HG03280 (cell line): ENCODE results near the gene AMMECR1.
"Not testable (repeated sequence)": the region's sequence is repeated elsewhere in the genome, so short reads cannot be mapped to it uniquely, and the experiment has no call there.

Experiments used
- ATAC-seq: cut with Tn5 transposase; IDR thresholded peaks from one replicate; pipeline ENCODE4 v1.9.1; 2021; ENCODE audit warnings: mild to moderate bottlenecking, moderate library complexity; ENCODE audit not compliant: unreplicated experiment

AMMECR1 gene

DNA sequence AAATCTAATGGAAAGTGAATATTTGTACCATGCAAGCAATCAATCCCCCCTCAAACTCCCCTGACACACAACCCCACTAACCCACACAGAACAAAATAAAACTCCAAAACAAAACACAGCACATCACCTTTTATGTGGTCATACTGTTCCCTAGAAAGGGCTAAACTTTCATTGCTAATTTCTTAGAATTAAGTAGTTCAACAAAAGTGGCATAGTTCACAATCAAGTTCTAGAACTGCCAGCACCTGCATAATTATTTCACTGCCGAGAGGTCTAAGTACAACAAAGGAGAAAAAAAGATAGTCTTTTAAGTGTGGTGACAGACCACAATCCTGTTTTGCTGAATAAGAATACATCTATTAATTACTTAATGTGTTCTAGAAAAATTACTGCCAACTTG is 58.8 kb downstream of the AMMECR1 start:
- ATAC-seq, result no peak

GRCh38 chrX:110258552-110258951 is 59.3 kb downstream of the AMMECR1 start:
- no peak for ATAC-seq

- ATAC-seq, result no peak
These were observed 60.0 kb downstream of the AMMECR1 start for GRCh38 chrX:110257889-110258288.

GRCh38 chrX:110252711-110253110 is 65.2 kb downstream of the AMMECR1 start:
- no peak for ATAC-seq

- ATAC-seq, result no peak
These were observed 65.9 kb downstream of the AMMECR1 start for GRCh38 chrX:110251961-110252360.

DNA sequence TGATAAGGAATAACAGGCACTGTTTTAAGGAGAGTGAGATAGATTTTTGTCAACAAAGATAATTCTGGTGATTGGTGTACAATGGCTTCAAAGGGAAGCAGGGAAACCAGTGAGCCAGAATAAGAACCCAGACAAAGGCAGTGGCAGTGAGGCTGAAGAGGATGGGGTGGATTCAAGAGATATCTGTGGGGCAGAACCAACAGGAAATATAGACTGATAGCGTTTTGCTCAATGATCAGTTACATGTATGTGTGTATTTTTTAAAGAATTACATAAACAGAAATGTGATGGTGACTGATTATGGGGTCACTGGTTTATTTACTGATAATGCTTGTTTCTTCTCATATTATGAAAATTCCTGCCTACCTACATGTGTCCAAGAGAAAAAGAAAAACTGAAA is 66.4 kb downstream of the AMMECR1 start:
- no peak for ATAC-seq

- no peak for ATAC-seq
These were observed 67.0 kb downstream of the AMMECR1 start for GRCh38 chrX:110250847-110251246.

DNA sequence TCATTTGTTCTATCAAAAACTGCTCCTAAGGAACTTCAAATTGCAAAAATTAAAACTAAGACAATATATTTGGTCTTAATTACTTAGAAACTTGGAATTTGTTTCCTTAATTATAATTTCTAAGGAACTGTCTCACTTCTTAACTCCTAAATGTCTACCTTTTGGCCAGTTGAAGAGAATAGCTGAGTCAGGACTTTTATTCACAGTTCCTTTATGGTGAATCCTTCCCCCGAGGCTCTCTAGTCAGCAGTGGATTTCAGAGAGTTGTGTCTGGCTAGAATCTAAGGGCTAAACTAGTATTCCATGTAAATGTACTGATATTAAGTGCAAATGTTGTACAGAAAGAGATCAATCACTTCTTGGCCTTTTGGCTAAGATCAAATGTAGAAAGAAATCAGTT is 69.3 kb downstream of the AMMECR1 start:
- no peak for ATAC-seq

DNA sequence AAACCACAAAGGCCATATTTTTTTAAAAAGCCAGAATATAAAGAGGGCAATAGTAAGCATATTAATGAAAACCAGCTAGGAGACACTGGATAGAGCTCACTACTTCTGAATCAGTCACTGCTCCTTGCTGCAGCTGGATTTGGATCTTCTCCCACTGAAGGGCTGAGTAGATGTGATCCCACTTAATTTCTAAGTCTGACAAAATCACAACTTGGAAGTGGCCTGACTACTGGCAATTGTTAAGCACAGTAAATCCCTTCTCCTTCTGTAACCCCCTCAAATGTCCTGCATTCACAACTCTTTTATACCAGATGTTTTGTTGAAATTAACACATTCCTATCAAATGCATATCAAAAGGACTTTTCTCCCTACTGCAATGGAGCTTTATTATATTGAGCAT is 72.9 kb downstream of the AMMECR1 start:
- ATAC-seq, result no peak

DNA sequence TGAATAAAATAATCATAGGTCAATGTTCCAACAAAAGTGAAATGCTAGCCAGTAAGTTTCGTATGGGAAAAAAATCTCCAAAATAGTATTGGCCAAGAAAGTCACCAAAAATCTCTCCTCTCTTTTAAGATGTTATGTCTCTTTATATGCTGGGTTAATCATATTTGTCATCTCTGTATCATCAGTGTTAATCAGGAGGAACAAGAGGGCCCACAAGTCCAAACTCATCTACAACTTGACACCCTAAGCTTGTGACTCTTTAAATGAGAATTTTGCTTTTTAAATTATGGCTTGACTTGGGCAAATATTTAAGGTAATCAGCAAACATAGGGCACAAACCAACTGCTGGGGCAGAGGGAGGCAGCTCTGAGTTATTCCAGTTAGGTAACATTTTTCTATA is 75.5 kb downstream of the AMMECR1 start:
- no peak for ATAC-seq

DNA sequence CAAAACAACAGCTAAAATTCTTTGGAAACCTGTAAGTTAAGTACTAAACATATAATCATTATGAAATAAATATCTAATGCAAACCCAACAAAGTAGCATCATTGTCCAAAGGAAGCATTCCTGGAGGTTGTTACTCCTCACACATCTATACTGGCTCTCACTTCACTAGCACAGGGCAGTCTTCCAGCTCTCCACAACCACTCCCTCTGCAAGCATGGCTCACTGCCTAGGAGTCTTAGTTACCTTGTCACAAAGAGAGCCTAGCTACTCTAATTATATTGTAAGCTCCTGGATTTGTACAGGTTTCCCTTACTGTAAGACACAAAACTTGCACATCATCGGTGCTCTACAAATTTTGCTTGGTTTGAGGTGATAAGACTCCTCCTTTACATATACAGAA is 76.1 kb downstream of the AMMECR1 start:
- ATAC-seq, result no peak

GRCh38 chrX:110238259-110238658 is 79.6 kb downstream of the AMMECR1 start:
- ATAC-seq, result not testable (repeated sequence)

GRCh38 chrX:110231485-110231884 is 86.4 kb downstream of the AMMECR1 start:
- ATAC-seq, result not testable (repeated sequence)

- ATAC-seq, result not testable (repeated sequence)
These were observed 88.3 kb downstream of the AMMECR1 start for GRCh38 chrX:110229497-110230111.

DNA sequence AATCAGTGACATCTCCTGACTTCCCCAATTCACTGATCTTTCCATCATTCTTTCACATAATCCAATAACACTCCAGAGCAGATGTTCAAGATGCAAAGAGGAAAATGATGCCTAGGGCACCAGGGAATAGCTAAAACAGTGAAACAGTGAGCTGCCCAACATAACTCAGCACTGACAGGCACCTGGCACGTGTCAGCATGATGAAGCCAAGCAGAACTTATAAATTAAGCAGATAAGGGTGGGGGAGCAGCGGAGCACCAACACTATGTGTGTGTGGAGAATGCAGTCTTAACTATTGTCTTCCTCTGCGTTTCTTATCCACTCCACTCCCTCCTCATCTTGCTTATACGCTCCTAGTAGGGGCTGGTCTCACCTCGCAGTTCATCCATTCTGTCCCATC is 89.4 kb downstream of the AMMECR1 start:
- ATAC-seq, result no peak

DNA sequence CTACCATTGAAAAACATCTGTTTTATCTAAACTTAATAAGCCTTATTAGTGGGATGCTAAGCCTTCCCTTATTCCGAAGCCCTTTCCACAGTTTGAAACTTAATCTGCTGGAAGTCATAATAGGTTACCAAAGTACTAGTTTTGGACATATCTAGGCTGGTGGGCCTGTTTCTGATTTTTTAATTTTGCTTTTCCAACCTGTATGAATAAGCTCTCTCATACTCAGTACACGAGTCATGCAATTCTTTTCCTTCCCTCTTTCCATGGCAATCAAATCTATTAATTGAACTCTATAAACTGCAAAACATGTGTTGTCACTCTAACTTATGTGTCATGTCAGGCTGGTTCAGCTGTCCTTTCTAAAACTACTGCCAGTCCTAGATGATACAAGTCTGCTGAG is 91.0 kb downstream of the AMMECR1 start:
- no peak for ATAC-seq

GRCh38 chrX:110224926-110225617 is 92.8 kb downstream of the AMMECR1 start:
- no peak for ATAC-seq

- ATAC-seq, result no peak
These were observed 95.2 kb downstream of the AMMECR1 start for GRCh38 chrX:110222497-110223257.

DNA sequence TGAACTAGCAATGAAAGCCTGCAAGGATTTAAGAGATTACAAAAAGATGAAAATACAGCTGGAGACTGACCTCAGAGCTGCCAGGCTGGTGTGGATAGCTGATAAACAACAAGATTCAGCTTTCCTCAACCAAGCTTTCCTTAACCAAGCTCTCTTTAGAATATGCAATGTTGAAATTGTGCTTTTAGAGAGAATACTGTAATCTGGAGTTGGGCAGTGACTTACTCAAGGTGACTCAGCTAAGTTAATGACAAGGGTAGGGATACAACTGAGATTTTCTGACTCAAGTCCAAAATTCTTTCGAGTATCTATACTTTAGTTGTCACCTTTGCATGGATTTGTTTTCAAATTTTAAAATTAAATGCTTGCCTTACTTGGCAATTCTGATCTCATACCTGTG is 98.0 kb downstream of the AMMECR1 start:
- ATAC-seq, result no peak

- no peak for ATAC-seq
These were observed 99.3 kb downstream of the AMMECR1 start for GRCh38 chrX:110218591-110218990.

- no peak for ATAC-seq
These were observed 101.9 kb downstream of the AMMECR1 start for GRCh38 chrX:110216027-110216426.

DNA sequence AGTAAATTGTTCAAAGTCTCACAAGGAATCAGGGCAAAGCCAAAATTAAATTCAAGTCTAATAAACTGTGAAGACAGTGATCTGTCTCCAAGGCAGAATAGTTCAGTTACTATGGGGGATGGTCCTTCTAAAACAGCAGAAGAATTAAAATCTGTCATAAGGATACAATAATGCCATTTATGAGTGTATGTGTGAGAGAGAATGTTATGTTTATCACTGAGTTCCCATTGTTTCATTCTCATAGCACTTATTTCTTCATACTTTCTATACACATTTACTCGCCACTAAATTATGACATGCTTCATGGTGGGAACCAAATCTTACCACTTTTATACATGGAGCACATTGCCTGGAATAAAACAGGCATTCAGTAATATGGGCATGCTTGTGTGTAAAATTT is 102.5 kb downstream of the AMMECR1 start:
- no peak for ATAC-seq
